Loucy (cell line): ENCODE measurements around the gene CCL28.

Experiments used
- H2AFZ ChIP-seq: fragments of 200-600 bp; sonication (generic); 2 replicates; pipeline ENCODE4 v1.6.0; 2016; ENCODE audit warnings: antibody characterized with exemption, mild to moderate bottlenecking, low read length, moderate library complexity
- H3F3A ChIP-seq: fragments of 200-600 bp; 2 replicates; pipeline ENCODE4 v1.6.0; 2016; ENCODE audit warnings: antibody characterized with exemption, low read depth, mild to moderate bottlenecking
- H3K27me3 ChIP-seq: fragments of 200-600 bp; sonication (generic); 2 replicates; pipeline ENCODE4 v1.6.1; 2014; ENCODE audit warnings: low read length, mild to moderate bottlenecking; ENCODE audit not compliant: insufficient read depth, poor library complexity, severe bottlenecking
- H3K36me3 ChIP-seq: fragments of 200-600 bp; sonication (generic); 2 replicates; pipeline ENCODE4 v1.6.1; 2016; ENCODE audit warnings: low read length; ENCODE audit not compliant: insufficient read depth
- H3K4me1 ChIP-seq: fragments of 200-600 bp; sonication (generic); 2 replicates; pipeline ENCODE4 v1.5.1; 2014; ENCODE audit warnings: low read length, mild to moderate bottlenecking; ENCODE audit not compliant: insufficient read depth, poor library complexity, severe bottlenecking
- H3K4me2 ChIP-seq: fragments of 200-600 bp; sonication (generic); 2 replicates; pipeline ENCODE4 v1.6.0; 2014; ENCODE audit warnings: antibody characterized with exemption, low read length, low read depth, mild to moderate bottlenecking; ENCODE audit not compliant: poor library complexity, severe bottlenecking
- H3K4me3 ChIP-seq: fragments of 200-600 bp; sonication (generic); 2 replicates; pipeline ENCODE4 v1.5.1; 2014; ENCODE audit warnings: low read length, mild to moderate bottlenecking, mixed read lengths; ENCODE audit not compliant: poor library complexity, severe bottlenecking
- H3K79me2 ChIP-seq: fragments of 200-600 bp; sonication (generic); 2 replicates; pipeline ENCODE4 v1.6.1; 2014; ENCODE audit warnings: low read length; ENCODE audit not compliant: insufficient read depth
- H3K9ac ChIP-seq: fragments of 200-600 bp; sonication (generic); 2 replicates; pipeline ENCODE4 v1.6.0; 2014; ENCODE audit warnings: mild to moderate bottlenecking, low read depth, low read length, moderate library complexity; ENCODE audit not compliant: poor library complexity, severe bottlenecking
- H3K9me2 ChIP-seq: fragments of 200-600 bp; sonication (generic); replicated peaks from 2 replicates; pipeline ENCODE4 v1.6.1; 2016; ENCODE audit warnings: low read depth, low read length, mixed read lengths
- H3K9me3 ChIP-seq: fragments of 200-600 bp; sonication (generic); 2 replicates; pipeline ENCODE4 v1.6.1; 2014; ENCODE audit warnings: mild to moderate bottlenecking, antibody characterized with exemption, low read length, low read depth; ENCODE audit not compliant: insufficient read depth
- H4K20me1 ChIP-seq: fragments of 200-600 bp; sonication (generic); 2 replicates; pipeline ENCODE4 v1.6.0; 2014; ENCODE audit warnings: antibody characterized with exemption, low read length, mild to moderate bottlenecking; ENCODE audit not compliant: insufficient read depth, poor library complexity, severe bottlenecking
- CTCF ChIP-seq: fragments of 200-600 bp; sonication (generic); conservative IDR thresholded peaks from 2 replicates; pipeline ENCODE4 v1.5.1; 2014; ENCODE audit warnings: mild to moderate bottlenecking, antibody characterized with exemption, low read length
- EZH2phosphoT487 ChIP-seq: fragments of 200-600 bp; IDR thresholded peaks from 2 replicates; pipeline ENCODE4 v1.6.1; 2018; ENCODE audit warnings: antibody characterized with exemption, mild to moderate bottlenecking, moderate library complexity, borderline replicate concordance

Gene CCL28

GRCh38 chr5:43376496-43377140 is 35.6 kb downstream of the CCL28 start:
- H2AFZ ChIP-seq = no peak overlapping the region
- H3K9me3 ChIP-seq = no peaks in the 10 kb centered on the region
- no peak for TF ChIP-seq CTCF
- TF ChIP-seq EZH2phosphoT487 = no peak
- H3F3A ChIP-seq = no peaks in the 10 kb centered on the region
- no peaks in the 10 kb centered on the region for H3K27me3 ChIP-seq
- H3K4me2 ChIP-seq = no peak overlapping the region
- H3K79me2 ChIP-seq = no peaks in the 10 kb centered on the region
- H3K4me3 ChIP-seq = no peak overlapping the region
- H3K36me3 ChIP-seq = peaks cover 39% of the 10 kb centered on the region
- H3K9me2 ChIP-seq = no peaks in the 10 kb centered on the region
- H4K20me1 ChIP-seq = no peaks in the 10 kb centered on the region
- H3K4me1 ChIP-seq = no peaks in the 10 kb centered on the region
- no peak overlapping the region for H3K9ac ChIP-seq

GRCh38 chr5:43371821-43372220 is 40.4 kb downstream of the CCL28 start:
- Histone ChIP-seq H3K4me1 (peaks cover 13% of the 10 kb centered on the region), H3K9ac (no peak overlapping the region), H4K20me1 (no peaks in the 10 kb centered on the region), H3K79me2 (no peaks in the 10 kb centered on the region), H3K9me3 (no peaks in the 10 kb centered on the region), H3K4me3 (no peak overlapping the region), H3K9me2 (no peaks in the 10 kb centered on the region), H2AFZ (no peak overlapping the region), H3K4me2 (no peak overlapping the region), H3K27me3 (no peaks in the 10 kb centered on the region), H3K36me3 (peaks cover 9% of the 10 kb centered on the region), H3F3A (no peaks in the 10 kb centered on the region)
- TF ChIP-seq CTCF (no peak), EZH2phosphoT487 (no peak)

- Histone ChIP-seq H3K9ac (no peak overlapping the region), H3K4me2 (no peak overlapping the region), H2AFZ (no peak overlapping the region), H4K20me1 (no peaks in the 10 kb centered on the region), H3K27me3 (no peaks in the 10 kb centered on the region), H3K79me2 (no peaks in the 10 kb centered on the region), H3K9me2 (no peaks in the 10 kb centered on the region), H3K4me1 (peaks cover 13% of the 10 kb centered on the region), H3K4me3 (no peak overlapping the region), H3K9me3 (no peaks in the 10 kb centered on the region), H3F3A (no peaks in the 10 kb centered on the region), H3K36me3 (no peaks in the 10 kb centered on the region)
- TF ChIP-seq EZH2phosphoT487 (no peak), CTCF (no peak)
Observed at GRCh38 chr5:43370352-43370751, 41.8 kb downstream of the CCL28 start.
